ENCODE measurements around the gene MAP4. TPM values are rescaled to one million over a fixed set of nuclear protein-coding genes. Genes with fewer than 3 reads are reported as not detected.

Gene MAP4
- total RNA-seq, 1 experiment from 2014 or later = 140 TPM

- no peaks in the 10 kb centered on the region for H3K27me3 Mint-ChIP-seq (ENCODE audit: low read depth)
- Histone ChIP-seq H2BK12ac (ENCODE audit: insufficient read length, low read depth, low read length) (no peak overlapping the region), H3K27ac (ENCODE audit: insufficient read length, low read depth, low read length) (no peak overlapping the region), H3K4me2 (ENCODE audit: insufficient read depth, insufficient read length, low read length) (no peak overlapping the region), H2AK5ac (ENCODE audit: insufficient read length, low read length) (no peak overlapping the region), H3K27me3 (ENCODE audit: insufficient read depth, low read length) (no peaks in the 10 kb centered on the region), H3K9ac (ENCODE audit: extremely low read depth, insufficient read length, low read length) (no peak overlapping the region), H3T11ph (ENCODE audit: low read length) (no peak overlapping the region), H4K8ac (replicated peaks; ENCODE audit: insufficient read length, low read depth, low read length) (no peak overlapping the region), H2BK20ac (ENCODE audit: low read depth, low read length, poor library complexity, severe bottlenecking) (no peak overlapping the region), H2AFZ (ENCODE audit: low read length) (no peak overlapping the region), H3K9me3 (ENCODE audit: control insufficient read depth, low read depth, low read length) (no peaks in the 10 kb centered on the region), H3K14ac (ENCODE audit: insufficient read depth, low read length) (no peak overlapping the region), H3K18ac (ENCODE audit: insufficient read length, low read depth, low read length) (no peak overlapping the region), H3K79me1 (ENCODE audit: insufficient read depth, low read depth, low read length, poor library complexity, severe bottlenecking) (no peaks in the 10 kb centered on the region), H4K91ac (ENCODE audit: insufficient read length, low read depth, low read length) (no peak overlapping the region), H3K4me1 (ENCODE audit: insufficient read depth, low read length) (0 out of 2 replicates have a peak, but pooled peaks cover 5% of the 10 kb centered on the region), H4K5ac (ENCODE audit: insufficient read length, low read depth, low read length) (no peak overlapping the region), H3K56ac (ENCODE audit: insufficient read length, low read depth, low read length) (no peak overlapping the region), H3K23ac (ENCODE audit: insufficient read length, low read depth, low read length) (no peak overlapping the region), H2BK5ac (ENCODE audit: insufficient read length, low read length) (no peak overlapping the region), H2BK15ac (ENCODE audit: low read depth, low read length) (no peak overlapping the region), H3K4ac (ENCODE audit: low read depth, low read length) (no peak overlapping the region), H3K79me2 (ENCODE audit: insufficient read depth, low read length) (no peaks in the 10 kb centered on the region), H2BK120ac (ENCODE audit: low read depth, low read length, poor library complexity, severe bottlenecking) (no peak overlapping the region), H4K20me1 (ENCODE audit: control insufficient read depth, insufficient read depth, insufficient read length) (no peaks in the 10 kb centered on the region), H3K23me2 (ENCODE audit: insufficient read length, low read depth, low read length, poor library complexity, severe bottlenecking) (no peaks in the 10 kb centered on the region)
- no peak overlapping the region for H3K4me3 Mint-ChIP-seq
- no peaks in the 10 kb centered on the region; a peak in 1 of 5 replicates for H3K9me3 Mint-ChIP-seq
- peaks cover 65 to 97% (median 85%) of the 10 kb centered on the region in 3 experiments for H3K36me3 Mint-ChIP-seq (ENCODE audit: insufficient read depth in 1 of 3, low read depth in 3 of 3)
- H3K27ac Mint-ChIP-seq = no peak overlapping the region
- TF ChIP-seq CTCF (conservative IDR thresholded peaks at IDR 0.05) = no peak
- no peak for DNase-seq
- no CpG with 5 or more reads among the region's 37 CpGs for WGBS (ENCODE audit: extremely low coverage, insufficient read length, low lambda C conversion rate)
- peaks cover 17 to 29% of the 10 kb centered on the region in 2 experiments for H3K4me1 Mint-ChIP-seq
Measured at GRCh38 chr3:47846186-47846879, 169.9 kb downstream of the MAP4 start.

Measured in H9 (cell line).